Right cardiac atrium (tissue), 5 donors: ENCODE data around the gene SIK1. TPM values are rescaled to one million over a fixed set of nuclear protein-coding genes. Genes with fewer than 3 reads are reported as not detected.
"Not testable (repeated sequence)": the region's sequence is repeated elsewhere in the genome, so short reads cannot be mapped to it uniquely, and the experiment has no call there.

Source experiments
- ATAC-seq, 2 donors: fragments of 200-7000 bp; cut with Tn5 transposase; one replicate each; pipeline versions ENCODE4 v1.8.0 to v1.9.1; 2020; ENCODE audit warnings: moderate library complexity in 2 of 2, mild to moderate bottlenecking in 1 of 2
- DNase-seq, 3 donors: peaks; one replicate each; pipeline ENCODE4 v3.0.0-alpha.2; 2020
- H3K27ac ChIP-seq: one replicate; pipeline ENCODE4 v1.5.1; 2013; ENCODE audit warnings: mild to moderate bottlenecking, low read length, control low read depth, moderate library complexity
- H3K27me3 ChIP-seq: one replicate; pipeline ENCODE4 v1.6.1; 2013; ENCODE audit not compliant: control insufficient read depth, insufficient read depth
- H3K4me1 ChIP-seq: one replicate; pipeline ENCODE4 v1.6.1; 2013; ENCODE audit warnings: low read length; ENCODE audit not compliant: control insufficient read depth, insufficient read depth
- H3K4me3 ChIP-seq: one replicate; pipeline ENCODE4 v1.5.1; 2013; ENCODE audit warnings: low read length, control low read depth
- H3K9me3 ChIP-seq: one replicate; pipeline ENCODE4 v1.6.1; 2013; ENCODE audit warnings: low read length; ENCODE audit not compliant: control insufficient read depth
- WGBS: extraction: QIAGEN DNeasy Blood & Tissue Kit; methylation state at CpG from one replicate; pipeline ENCODE4 v1.1.7; 2013; 5-methylcytosine and 5-hydroxymethylcytosine counted together
- intact Hi-C, 4 donors: fragments of 100-400 bp; cut with DNase I; formaldehyde crosslinking; loops; one replicate each; pipeline versions ENCODE4 v1.11.0 to v1.14.0; 2022 to 2023
- polyA plus RNA-seq: library from polyadenylated mRNA; stranded (reverse); fragments of 200-250 nt; gene quantifications from one replicate; pipeline ENCODE4 v1.2.3, GENCODE V29; 2013
- total RNA-seq, 4 donors: library from RNA; stranded (reverse); fragmentation: NEBNext Ultra II Directional; extraction: Animal tissue kit (Norgen Biotek cat#: 25700); gene quantifications; one replicate each; pipeline ENCODE4 v1.2.1, GENCODE V29; 2021
- donor health status: healthy with polysubstance abuse.
- donor health status: DM: no; HTN: yes; CAD: no.
- donor health status: DM: no; HTN: no; CAD: no.
- donor health status: DM: no; HTN: yes; CAD: no; lungs with severe emphysema.
- donor health status: DM: yes; HTN: yes; CAD: no.

The SIK1 gene
- total and polyA plus RNA-seq, 5 donors = 7.7 to 63.9 (median 16.4) TPM

DNA sequence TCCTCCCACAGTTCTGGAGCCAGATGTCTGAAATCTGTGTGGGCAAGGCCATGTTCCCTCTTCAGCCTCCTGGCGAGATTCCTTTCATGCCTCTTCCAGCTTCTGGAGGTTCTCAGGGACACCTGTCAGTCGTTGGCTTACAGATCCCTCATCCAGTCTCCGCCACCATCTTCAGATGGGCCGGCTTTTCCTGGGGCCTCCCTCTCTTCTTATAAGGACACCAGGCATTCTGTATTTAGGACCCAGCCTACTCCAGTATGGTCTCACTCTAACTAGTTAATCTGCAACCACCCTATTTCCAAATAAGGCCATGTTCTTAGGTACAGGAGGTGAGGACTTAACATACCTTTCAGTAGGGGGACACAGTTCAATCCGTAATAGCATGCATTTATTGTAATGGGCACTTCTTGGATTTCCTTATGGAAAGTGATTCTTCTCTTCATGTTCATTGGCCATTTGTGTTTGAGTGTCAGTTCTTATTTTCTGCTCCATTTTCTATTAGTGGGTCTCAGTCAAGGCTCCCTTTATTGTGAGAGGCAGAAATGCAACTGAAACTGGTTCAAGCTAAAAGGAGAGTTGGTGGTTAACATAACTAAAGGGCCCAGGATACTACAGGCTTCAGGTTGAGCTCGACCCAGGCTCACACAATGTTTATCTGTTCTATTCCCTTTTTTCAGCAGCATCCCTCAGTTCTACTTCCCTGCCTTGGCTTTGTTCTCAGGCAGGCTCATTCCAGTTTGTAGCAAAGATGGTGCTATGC is 12.6 kb upstream of the SIK1 start:
- intact Hi-C loops, ATAC-seq, H3K9me3 ChIP-seq, H3K27me3 ChIP-seq, H3K27ac ChIP-seq, H3K4me1 ChIP-seq, DNase-seq, H3K4me3 ChIP-seq: not testable (repeated sequence)
- 55% methylated on average over 4 of the region's 6 CpGs for WGBS

DNA sequence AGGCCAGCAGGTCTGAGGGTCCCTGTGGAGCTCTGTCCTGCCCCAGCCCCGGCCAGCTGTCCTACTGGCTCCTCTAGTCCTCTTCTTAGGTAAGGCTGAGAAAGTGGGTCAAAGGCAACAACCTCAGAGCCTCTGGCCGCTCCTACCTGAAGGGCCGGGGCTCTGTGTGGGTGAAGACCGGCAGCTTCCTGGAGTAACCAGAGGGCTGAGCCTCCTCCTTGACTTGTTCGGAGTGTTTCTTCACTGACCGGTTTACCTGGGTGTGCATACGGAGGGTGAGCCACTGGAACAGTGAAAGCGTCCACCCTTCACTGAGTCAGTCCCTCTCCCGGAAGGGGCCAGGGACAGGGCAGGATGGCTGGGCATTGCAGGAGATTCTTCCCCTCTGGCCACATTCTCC is 9.3 kb upstream of the SIK1 start:
- no CpG with 5 or more reads among the region's 9 CpGs for WGBS
- not testable (repeated sequence) for ATAC-seq, H3K27ac ChIP-seq

DNA sequence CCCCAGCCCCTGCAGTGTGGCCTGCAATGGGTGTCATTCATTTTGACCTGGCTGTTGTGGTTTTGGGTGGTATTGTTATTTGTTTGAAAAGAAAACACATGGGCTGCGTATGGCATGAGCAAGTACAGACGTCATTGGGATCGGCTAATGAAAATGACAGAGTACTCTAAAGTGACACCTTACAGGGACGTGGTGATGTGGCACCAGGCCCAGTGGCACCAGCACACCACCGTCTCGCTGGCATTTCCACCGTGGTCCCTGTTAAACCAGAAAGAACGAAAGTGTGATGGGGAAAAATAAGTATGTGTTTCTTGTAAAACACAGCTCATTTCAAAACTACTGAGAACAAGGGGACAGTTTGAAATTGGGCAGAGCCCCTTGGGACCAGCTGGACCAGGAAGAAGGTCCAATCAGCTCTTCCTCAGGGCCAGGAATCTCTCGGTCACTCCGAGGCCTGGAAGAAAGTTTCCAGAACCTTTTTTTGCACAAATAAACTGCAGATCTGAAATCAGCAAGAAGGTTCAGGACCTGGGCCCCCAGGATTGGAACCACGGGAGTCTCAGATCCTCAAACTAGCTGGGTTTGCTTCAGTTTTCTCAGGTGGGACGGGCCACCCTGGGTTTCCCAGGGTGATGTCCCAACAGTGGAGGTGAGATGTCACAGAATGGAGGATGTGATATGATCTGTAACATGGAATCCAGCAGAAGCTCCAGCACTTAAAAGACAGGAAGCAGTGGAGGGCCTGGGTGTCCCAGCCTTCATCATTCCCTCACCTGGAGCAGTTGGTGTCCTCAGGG is 6.6 kb upstream of the SIK1 start:
- H3K9me3 ChIP-seq, DNase-seq, intact Hi-C loops, H3K4me3 ChIP-seq, H3K27ac ChIP-seq, H3K4me1 ChIP-seq, H3K27me3 ChIP-seq, ATAC-seq: not testable (repeated sequence)
- WGBS = 94% methylated on average over 1 of the region's 12 CpGs

More for the DNA sequence above, 9.3 kb upstream of the SIK1 start:
- intact Hi-C loops, H3K9me3 ChIP-seq, H3K4me3 ChIP-seq, DNase-seq, H3K27me3 ChIP-seq, H3K4me1 ChIP-seq: not testable (repeated sequence)

DNA sequence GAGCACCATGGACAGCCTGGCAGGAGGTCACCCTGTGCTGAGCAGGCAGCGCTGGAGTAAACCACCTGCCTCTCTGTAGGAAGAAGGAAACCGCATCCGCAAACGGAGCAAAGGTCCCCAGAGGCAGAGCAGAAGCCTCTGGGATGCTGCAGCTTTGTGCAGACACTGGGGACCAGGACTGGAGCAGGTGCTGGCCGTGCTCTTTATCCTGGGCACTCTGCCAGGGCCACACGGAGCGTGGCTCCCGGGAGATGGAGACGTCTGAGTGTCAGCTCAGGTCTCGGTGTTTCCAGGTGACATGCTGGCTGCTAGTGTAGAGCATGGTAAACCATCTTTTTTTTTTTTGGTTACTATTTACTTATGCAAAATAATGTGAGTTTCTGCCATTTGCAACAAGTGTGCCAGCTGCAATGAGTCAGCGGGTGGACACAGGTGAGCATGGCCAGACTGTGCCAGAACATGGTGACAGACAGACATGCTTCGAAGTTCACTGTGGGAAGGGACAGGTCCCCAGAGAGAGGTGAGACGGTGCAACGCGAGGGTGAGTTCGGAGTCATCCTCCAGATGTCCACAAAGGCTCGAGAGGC is 4.0 kb upstream of the SIK1 start:
- H3K4me1 ChIP-seq, H3K27ac ChIP-seq, intact Hi-C loops, DNase-seq, H3K27me3 ChIP-seq, H3K9me3 ChIP-seq, H3K4me3 ChIP-seq, ATAC-seq: not testable (repeated sequence)
- WGBS = 81% methylated on average over 11 of the region's 17 CpGs

DNA sequence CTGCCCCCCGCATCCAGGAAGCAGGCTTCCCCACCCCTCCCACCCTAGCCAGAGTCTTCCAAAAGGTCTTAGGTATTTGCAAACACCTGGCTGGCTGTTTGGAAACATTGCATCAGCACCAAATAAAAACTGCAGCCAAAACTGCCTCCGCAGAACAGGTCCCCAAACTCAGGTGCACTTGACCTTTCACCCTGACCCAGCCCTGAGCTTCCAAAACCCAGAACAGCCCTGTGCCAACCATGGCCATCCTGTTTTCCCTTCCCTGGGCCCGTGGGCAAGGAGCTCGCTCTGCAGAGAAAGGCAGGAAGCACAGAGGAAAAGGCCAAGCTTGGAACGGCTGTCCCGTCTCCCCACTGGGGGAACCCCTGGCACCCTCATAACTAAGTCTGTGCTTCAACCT is 2.0 kb upstream of the SIK1 start:
- ATAC-seq, H3K4me3 ChIP-seq, intact Hi-C loops, DNase-seq, H3K9me3 ChIP-seq, H3K27ac ChIP-seq, H3K4me1 ChIP-seq, H3K27me3 ChIP-seq: not testable (repeated sequence)
- WGBS = no CpG with 5 or more reads among the region's 6 CpGs

DNA sequence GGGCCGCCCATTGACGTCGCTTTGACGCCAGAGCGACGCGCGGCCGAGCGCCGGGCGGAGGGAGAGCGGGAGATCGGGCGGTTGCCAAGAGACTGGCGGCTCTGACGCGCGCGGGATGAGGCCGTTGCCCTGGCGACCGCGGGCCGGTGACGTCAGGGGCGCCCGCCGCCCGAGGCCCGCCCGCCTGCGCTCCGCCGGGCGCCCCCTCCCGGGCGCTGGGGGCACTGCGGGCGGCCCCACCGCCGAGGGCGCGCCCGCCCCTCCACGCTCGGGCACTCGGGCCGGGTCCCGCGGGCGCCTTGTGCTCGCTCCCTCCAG is 270 bp upstream of the SIK1 start:
- H3K4me3 ChIP-seq, H3K9me3 ChIP-seq, DNase-seq, H3K27ac ChIP-seq, intact Hi-C loops, H3K4me1 ChIP-seq, H3K27me3 ChIP-seq: not testable (repeated sequence)
- WGBS = no CpG with 5 or more reads among the region's 53 CpGs
- ATAC-seq = peak; percentile 80 to 96

DNA sequence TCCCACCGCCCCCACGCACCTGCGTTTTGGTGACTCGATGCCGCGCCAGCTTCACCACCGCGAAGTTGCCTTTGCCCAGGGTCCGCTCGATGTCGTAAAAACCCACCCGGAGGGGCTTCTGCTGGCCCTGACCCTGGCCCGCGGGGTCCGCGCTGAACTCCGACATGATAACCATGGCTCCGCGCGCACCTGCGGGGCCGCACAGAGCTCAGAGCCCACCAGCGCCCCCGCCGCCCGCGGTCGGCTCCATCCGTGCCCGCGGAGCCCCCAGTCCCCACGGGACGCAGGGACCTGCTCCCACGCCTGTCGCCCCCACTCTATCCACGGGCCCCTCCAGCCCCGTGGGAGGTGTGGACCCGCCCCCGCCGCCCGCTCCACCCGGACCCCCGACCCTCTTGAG is 927 bp downstream of the SIK1 start:
- H3K27ac ChIP-seq, H3K4me3 ChIP-seq, H3K27me3 ChIP-seq, DNase-seq, H3K9me3 ChIP-seq, intact Hi-C loops, H3K4me1 ChIP-seq: not testable (repeated sequence)
- WGBS = no CpG with 5 or more reads among the region's 43 CpGs
- ATAC-seq = peak in 1 of 2 donors; percentile 39

DNA sequence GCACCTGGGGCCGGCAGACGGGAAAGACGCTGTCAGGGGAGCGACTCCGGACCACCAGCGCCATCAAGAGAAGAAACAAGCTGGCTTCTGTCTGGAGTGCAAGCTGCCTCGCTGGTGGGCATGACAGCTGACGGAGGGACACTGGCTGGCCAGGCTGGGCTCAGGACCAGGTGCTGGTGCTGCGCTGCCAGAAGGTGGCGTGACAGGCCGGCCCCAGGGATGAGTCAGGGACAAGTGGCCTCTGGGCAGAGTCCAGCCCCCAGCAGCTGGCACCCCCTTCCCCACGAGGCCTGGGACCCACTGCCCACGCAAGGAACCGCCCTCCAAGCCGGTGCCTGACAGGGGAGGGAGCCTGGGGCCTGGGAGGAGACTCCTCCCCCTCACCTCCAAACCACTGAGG is 7.5 kb downstream of the SIK1 start:
- intact Hi-C loops, H3K27ac ChIP-seq, H3K27me3 ChIP-seq, H3K4me3 ChIP-seq, H3K9me3 ChIP-seq, H3K4me1 ChIP-seq: not testable (repeated sequence)
- ATAC-seq (peak in 1 of 2 donors; percentile 18), DNase-seq (peak in 1 of 3 donors; percentile 10)
- WGBS = no CpG with 5 or more reads among the region's 15 CpGs

DNA sequence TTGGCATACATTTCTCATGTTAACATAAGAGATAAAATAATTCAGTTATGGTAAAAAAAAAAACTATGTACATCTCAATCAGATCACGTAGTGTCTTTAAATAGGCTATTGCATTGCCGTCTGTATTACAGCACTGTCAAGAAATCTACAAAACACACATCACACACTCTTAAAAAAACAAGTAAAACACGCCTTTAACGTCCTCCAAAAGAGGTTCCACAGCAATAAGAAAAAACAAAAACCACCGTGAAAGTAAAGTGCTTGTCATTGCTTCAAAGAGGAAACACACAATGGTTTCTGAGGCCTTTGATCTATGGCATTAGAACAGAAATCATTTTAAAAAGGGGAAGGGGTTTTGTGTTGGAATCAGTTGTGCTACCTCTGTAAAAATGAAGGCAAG is 12.4 kb downstream of the SIK1 start:
- H3K4me1 ChIP-seq, H3K27me3 ChIP-seq, intact Hi-C loops, H3K27ac ChIP-seq, DNase-seq, ATAC-seq, H3K4me3 ChIP-seq, H3K9me3 ChIP-seq: not testable (repeated sequence)
- WGBS = no CpG with 5 or more reads among the region's 5 CpGs

DNA sequence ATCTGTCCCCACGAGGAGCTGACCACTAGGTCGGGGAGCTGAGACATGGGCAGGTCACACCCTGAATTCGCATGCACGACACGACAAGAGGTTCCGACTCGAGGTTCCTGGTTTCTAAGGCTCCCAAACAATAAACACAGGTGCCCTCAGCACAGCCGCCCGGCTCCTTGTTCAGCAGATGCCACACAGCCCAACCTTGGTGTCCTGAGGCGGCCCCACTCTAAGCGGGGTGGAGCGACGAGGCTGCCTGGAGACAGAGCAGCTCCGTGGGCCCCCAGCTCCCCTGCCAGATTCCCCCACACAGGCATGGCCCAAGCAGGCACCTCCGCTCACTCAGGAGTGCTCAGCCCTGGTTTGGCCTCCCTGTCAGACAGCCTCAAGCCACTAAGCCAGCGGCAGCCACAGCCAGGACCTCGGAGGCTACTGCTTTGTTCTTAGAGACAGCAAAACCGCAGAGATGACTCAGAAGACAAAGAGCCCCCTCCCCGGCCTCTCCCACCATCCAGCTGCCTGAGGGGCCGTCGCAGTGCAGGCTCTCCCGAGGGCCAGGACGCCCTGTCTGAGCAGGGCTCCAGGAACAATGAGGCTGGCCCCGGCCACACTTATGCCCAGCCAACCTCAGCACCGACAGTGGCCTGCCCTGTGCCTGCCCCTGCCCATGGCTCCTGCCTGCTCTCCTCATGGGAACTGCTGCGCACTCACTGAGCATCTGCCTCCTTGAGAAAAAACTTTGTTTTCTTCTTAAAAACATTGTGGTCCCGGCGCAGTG is 14.7 kb downstream of the SIK1 start:
- ATAC-seq (peak in 1 of 2 donors; percentile 8), DNase-seq (peak in 2 of 3 donors; percentile 8 to 26)
- H3K4me3 ChIP-seq, H3K27ac ChIP-seq, H3K9me3 ChIP-seq, intact Hi-C loops, H3K27me3 ChIP-seq, H3K4me1 ChIP-seq: not testable (repeated sequence)
- WGBS = no CpG with 5 or more reads among the region's 28 CpGs
